HS-27A (cell line): ENCODE results near the gene NUDT22.

Experiments used
- DNase-seq: peaks from one replicate; pipeline ENCODE4 v3.0.0-alpha.2; 2012; ENCODE audit warnings: low read depth, missing footprints

NUDT22 gene

GRCh38 chr11:64207256-64208085 lies 18.6 kb upstream of the NUDT22 start:
- no peak for DNase-seq

- DNase-seq = no peak
Observed at GRCh38 chr11:64208086-64208795, 17.8 kb upstream of the NUDT22 start.

DNA sequence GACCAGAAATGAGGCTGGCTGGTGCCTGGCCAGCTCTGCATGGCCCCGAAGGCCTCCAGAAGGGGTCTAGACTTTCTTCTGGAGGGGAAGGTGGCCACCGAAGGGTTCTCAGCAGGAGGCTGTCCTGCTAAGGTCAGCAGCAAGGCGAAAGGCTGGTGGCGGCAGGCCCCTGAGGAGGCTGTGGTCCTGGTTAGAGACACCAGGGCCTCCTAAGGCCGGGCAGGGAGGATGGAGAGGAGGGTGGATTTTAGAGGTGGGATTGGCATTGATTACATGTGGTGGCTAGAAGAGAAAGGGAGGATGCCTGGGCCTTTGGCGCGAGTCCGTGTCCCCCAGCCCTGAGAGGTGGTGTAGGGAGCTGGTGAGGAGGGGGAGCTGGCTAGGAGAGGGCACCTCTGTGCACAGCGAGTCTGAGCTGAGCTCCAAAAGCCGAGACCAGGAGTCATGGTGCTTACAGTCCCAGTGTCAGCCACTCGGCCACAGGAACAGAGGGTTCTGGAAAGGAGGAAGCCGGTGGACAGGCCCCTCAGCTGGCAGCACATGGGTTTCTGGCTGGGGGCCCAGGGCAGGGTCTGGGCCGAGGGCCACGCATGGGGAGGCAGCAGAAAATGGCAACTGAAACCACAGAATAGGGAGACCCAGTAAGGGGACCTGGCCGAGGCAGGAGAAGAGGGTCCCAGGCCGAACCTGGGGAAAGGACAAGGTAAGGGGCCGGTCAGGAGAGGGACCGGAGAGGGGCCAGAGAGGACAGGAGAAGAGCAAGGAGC lies 17.1 kb upstream of the NUDT22 start:
- no peak for DNase-seq

DNA sequence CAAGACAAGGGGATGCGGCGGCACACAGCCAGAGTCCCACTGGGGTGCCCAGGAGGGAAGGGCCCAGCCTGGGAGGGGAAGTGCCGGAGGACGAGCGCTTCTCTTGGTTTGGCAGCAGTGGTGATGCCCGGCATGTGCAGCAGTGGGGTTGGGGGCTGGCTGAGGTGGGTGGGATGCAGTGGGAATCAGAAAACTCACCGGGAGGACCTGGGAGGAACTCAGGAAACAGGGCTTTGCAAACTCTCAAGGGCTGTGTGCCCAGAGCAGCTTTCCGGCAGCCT lies 16.6 kb upstream of the NUDT22 start:
- DNase-seq = no peak

- DNase-seq = no peak
Observed at GRCh38 chr11:64210301-64211020, 15.6 kb upstream of the NUDT22 start.

GRCh38 chr11:64211181-64211872 lies 14.7 kb upstream of the NUDT22 start:
- DNase-seq = no peak

DNA sequence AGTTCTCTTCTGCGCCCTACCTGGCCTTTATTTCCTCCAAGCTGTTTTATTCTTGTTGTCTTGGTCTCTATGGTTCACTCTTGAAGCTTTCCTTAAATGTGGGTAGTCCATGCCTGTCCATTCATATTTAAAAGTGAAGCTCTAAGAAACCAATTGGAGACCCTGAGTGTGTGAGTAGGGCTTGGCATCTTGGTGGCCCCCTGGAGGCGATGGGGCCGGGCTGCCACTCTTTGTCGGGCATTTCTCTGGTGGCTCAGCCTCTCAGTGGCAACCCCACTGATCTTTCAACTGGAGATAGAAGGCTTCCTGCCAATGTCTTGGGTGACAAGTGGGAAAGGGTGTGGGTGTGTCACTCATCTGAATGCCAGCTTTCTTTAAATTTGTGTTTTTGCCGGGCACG lies 9.2 kb upstream of the NUDT22 start:
- DNase-seq = no peak

DNA sequence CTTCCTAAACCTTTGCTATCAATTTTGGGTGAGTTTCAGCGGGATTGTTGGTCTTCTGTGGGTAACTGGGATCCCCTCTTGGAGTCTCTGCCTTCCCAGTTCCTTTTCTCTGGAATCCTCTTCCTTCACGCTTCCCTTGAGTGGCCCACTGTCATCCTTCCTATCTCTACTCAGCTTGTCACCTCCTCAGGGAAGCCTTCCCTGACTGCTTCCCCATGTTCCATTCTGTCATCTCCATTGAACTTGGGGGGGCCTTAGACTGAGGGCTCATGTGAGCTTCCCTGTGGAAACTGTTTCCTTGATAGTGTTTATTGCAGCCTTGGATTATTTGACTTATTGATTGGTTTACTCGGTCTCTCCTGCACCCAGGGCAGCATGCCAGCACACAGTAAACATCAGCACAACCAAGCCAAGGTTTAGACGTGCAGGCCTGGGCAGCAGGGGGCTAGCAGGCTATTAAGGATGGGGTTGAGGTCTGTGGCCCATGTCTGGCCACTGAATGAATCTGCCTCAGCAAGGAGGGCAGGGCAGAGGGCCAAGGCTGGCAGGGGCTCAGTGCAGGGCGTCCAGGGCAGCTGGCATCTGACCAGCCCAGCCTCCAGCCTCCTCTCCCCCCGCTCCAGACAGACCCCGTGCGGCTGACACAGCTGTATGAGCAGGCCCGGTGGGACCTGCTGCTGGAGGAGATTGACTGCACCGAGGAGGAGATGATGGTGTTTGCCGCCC lies 7.3 kb upstream of the NUDT22 start:
- DNase-seq = no peak

DNA sequence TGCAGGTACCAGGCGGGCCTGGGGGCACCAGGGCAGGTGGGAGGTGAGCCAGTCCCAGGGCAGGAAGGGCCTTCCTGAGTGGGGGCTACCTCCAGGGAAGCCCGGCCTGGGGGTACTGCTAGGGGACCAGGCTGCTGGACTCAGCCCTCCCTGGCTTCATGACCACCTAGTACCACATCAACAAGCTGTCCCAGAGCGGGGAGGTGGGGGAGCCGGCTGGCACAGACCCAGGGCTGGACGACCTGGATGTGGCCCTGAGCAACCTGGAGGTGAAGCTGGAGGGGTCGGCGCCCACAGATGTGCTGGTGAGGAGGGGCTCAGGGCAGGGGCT lies 6.8 kb upstream of the NUDT22 start:
- no peak for DNase-seq

GRCh38 chr11:64219755-64220154 lies 6.3 kb upstream of the NUDT22 start:
- DNase-seq = no peak

DNA sequence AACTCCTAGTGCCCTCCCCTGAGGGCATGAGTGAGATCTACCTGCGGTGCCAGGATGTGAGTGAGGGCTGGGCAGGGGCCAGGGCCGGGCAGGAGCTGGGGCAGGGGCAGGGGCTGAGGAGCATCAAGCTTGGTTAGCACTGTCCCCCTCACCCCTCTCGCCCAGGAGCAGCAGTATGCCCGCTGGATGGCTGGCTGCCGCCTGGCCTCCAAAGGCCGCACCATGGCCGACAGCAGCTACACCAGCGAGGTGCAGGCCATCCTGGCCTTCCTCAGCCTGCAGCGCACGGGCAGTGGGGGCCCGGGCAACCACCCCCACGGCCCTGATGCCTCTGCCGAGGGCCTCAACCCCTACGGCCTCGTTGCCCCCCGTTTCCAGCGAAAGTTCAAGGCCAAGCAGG lies 5.8 kb upstream of the NUDT22 start:
- no peak for DNase-seq

DNA sequence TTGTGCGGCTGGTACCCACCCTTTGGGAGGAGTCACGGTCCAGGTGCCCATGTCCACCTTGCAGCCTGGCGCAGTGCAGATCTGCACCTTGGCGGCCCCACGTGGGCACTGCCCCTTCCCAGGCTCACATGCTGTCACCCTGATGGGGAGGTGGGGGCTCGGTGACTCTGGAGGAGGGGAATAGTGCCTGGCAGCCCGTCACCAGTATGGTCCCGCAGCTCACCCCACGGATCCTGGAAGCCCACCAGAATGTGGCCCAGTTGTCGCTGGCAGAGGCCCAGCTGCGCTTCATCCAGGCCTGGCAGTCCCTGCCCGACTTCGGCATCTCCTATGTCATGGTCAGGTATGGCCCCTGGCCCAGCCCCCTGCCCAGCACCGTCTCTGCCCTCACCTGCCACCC lies 5.3 kb upstream of the NUDT22 start:
- no peak for DNase-seq

DNA sequence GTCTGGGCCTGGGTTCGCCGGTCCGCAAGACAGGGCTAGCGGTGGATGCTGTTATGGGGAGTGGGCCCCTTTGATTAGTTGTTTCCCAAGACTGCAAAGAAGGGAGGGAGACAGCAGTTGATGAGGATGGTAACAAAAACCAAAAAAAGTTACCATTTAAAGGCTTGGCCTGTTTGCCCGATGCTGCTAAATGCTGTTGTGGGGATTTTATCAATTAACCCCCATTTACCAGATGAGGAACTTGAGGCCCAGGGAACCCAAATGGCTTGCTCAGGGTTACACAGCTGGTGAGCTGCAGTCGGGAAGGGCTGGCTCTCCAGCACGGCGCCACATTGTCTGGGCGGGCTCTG lies 3.4 kb upstream of the NUDT22 start:
- no peak for DNase-seq

GRCh38 chr11:64223001-64223651 lies 2.9 kb upstream of the NUDT22 start:
- DNase-seq = no peak

GRCh38 chr11:64224151-64224890 lies 1.8 kb upstream of the NUDT22 start:
- DNase-seq = no peak

DNA sequence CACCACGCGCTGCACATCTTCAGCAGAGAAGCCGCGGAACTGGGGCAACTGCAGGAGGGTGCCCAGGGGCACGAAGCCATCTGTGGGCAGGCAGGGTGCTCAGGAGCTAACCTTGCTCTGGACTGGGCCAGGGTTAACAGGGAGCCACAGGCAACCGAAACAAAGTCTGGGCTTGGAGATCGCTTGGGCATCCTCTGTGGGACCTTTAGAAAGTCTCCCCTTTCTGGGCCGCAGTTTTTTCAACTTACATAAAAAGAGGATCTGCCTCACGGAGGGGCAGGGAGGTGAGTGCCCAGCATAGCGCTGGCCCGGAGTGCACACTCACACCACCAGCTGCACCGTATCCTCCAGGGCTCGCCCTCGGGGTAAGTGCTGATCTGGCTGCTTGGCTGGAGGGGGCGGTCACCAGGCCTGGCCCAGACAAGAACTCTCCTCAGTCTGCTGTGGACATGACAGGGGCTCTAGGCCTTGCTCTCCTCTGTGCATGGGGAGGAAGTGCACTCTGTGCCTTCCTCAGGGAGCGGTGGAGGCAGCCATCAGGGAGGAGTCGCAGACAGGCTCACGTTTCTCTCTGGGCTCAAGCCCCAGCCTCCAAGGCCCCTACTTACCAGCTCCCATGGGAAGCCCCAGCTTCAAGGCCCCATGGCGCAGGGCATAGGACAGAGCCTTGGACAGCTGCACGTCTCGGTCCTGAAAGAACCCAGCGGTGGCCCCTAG lies 1.0 kb upstream of the NUDT22 start:
- DNase-seq = no peak

DNA sequence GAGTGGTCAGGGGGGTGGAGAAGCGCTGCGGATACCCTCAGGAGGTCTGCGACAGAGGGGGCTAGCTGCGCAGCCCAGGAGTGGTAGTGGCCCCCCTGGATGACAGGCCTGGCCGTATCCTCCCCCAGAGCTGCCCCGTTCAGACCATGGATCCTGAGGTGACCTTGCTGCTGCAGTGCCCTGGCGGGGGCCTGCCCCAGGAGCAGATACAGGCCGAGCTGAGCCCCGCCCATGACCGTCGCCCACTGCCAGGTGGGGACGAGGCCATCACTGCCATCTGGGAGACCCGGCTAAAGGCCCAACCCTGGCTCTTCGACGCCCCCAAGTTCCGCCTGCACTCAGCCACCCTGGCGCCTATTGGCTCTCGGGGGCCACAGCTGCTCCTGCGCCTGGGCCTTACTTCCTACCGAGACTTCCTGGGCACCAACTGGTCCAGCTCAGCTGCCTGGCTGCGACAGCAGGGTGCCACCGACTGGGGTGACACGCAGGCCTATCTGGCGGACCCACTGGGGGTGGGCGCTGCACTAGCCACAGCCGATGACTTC lies 505 bp downstream of the NUDT22 start:
- no peak for DNase-seq

DNA sequence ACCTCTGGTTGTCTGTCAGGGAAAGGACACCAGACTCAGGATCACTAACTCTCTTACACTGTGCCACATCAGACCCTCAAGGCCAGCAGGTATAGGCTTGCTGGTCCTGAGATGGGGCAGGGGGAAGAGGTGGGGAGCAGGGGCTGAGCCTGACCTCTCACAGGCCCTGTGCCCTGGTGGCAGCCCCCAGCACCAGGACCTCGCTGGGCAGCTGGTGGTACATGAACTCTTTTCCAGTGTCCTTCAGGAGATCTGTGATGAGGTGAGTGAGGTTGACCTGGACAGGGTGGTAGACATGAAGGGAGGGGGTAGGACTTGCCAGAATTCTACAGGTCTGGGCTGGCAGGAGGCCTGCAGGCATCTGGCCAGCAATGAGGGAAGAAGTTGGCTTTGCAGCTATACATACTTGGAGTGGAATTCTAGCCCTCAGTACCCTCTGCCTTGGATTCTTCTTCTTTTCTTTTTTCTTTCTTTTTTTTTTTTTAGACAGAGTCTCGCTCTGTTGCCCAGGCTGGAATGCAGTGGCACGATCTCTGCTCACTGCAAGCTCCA lies 1.4 kb downstream of the NUDT22 start:
- DNase-seq = no peak
